ENCODE data around the gene FLNB. TPM values are rescaled to one million over a fixed set of nuclear protein-coding genes. Genes with fewer than 3 reads are reported as not detected.
A peak's percentile ranks its signal among the peaks of the same experiment; 100 is the strongest.

FLNB gene
- total RNA-seq, 4 donors from 2014 or later, result 60.2 to 138 (median 96.2) TPM

DNA sequence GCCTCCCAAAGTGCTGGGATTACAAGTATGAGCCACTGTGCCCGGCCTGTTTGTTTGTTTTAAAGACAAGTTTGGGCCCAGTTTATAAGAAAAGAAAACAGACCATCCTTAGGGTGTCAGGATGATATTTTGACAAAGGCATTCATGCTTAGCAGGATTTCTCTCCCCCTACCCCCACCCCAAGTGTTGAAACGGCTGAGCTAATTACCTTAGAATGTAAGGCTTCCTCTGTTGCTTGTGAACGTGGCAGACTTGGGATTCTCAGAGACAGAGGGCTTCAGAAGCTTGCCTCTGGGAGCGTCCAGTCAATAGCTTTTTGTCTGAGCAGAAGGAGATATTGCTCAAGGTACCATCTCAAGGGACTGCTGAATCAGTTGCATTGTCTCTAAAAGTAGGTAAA lies 24.0 kb downstream of the FLNB start:
- peaks cover 0 to 57% (median 14%) of the 10 kb centered on the region in 3 donors for H3K4me1 ChIP-seq
- no peak overlapping the region for H3K4me3 ChIP-seq
- H3K36me3 ChIP-seq, result no peaks in the 10 kb centered on the region
- no peaks in the 10 kb centered on the region for H3K27me3 ChIP-seq
- no peaks in the 10 kb centered on the region for H3K9me3 ChIP-seq
- ATAC-seq, result peak; percentile 17
- H3K27ac ChIP-seq, result peak overlapping the region in 3 of 4 donors; percentile 36 to 52 (median 41)
- TF ChIP-seq POLR2AphosphoS5 (IDR thresholded peaks at IDR 0.05), result no peak
- no peak for TF ChIP-seq EP300 (IDR thresholded peaks at IDR 0.05)
- no peak for TF ChIP-seq POLR2A (IDR thresholded peaks at IDR 0.05)
- no peak for TF ChIP-seq CTCF (IDR thresholded peaks at IDR 0.05)
- 46 to 49% methylated on average over 2 to 4 of the region's 4 CpGs for WGBS, 2 donors (ENCODE audit: low coverage in 1 of 2)

DNA sequence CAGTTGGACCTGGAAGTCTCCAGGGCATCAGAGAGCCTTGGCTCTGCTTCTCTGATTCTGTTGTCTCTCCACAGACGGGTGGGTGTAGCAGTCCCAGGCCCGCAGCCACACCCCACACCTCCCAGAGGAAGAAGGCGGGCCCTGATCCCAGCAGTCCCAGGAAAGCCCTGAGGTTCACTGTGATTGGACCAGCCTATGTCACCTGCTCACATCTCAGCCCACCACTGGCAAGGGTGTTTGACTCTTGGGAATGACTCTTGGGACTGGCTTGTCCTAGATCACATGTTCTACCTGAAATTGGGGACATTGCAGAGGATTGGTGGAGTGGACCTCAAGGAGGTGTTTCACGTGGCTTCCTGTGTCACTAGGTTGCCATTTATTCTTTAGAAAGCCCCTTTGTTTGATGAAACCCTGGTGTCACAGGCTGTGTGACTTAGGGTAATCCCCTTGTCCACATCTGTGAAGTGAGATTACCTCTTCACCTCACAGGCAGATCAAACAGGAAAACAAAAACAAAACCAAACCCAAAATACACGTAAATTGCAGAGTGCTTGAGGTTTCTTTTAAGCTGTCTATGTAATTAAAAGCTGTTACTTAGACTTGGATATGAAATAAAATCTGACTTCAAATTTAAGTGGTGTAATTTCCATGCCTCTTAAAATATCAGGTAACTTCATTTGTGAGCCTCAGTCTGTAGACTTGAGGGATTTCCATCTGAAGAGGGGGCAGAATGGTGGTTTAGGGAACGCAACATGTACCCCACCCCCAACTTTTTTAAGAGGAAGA lies 26.7 kb downstream of the FLNB start:
- H3K27ac ChIP-seq, result peak overlapping the region; percentile 41 to 72 (median 62)
- no peak for ATAC-seq
- no peaks in the 10 kb centered on the region for H3K36me3 ChIP-seq
- peaks cover 0 to 75% (median 16%) of the 10 kb centered on the region in 3 donors for H3K4me1 ChIP-seq
- H3K9me3 ChIP-seq, result no peaks in the 10 kb centered on the region
- H3K4me3 ChIP-seq, result no peak overlapping the region
- no peaks in the 10 kb centered on the region for H3K27me3 ChIP-seq
- WGBS, 2 donors (ENCODE audit: low coverage in 1 of 2), result 45 to 72% methylated on average over 2 to 3 of the region's 6 CpGs
- TF ChIP-seq CTCF (IDR thresholded peaks at IDR 0.05) (no peak), POLR2A (IDR thresholded peaks at IDR 0.05) (no peak), POLR2AphosphoS5 (IDR thresholded peaks at IDR 0.05) (no peak), EP300 (IDR thresholded peaks at IDR 0.05) (no peak)

DNA sequence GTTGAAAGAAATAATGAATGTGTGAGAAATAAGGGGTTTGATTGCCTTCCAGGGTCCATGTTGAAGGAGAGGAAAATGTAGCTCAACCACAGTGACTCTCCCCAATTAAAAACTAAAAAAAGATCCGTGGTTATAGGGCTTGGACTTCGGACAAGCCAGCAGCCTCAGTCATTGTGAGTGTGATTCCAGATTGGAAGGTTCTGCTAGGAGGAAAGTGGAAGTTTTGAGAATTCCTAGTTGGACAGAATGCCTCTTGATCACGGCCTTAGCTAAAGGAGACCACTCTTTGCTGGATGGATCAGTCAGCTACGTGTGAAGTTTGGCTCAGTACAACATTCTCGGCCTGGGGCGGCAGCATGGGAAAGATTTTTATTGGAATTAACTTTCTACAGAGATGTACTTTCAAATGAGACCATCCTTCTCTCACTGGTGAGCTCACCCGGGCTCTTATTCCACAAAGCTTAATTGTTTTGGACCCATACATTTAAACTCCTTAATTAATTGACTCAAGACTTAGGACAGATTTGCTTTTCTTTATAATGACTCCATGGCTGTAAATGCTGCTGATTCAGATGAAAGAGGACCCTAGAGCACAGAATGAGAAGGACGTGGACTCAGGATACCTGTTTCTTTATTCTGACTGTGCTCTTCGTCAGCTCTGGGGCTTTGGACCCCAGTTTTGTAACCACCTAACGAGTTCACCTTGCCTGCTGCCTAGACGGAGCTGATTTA lies 27.5 kb downstream of the FLNB start:
- Histone ChIP-seq H3K27ac (peak overlapping the region; percentile 41 to 72 (median 62)), H3K9me3 (no peaks in the 10 kb centered on the region), H3K4me3 (no peak overlapping the region), H3K27me3 (no peaks in the 10 kb centered on the region), H3K4me1 (peaks cover 0 to 82% (median 23%) of the 10 kb centered on the region in 3 donors), H3K36me3 (no peaks in the 10 kb centered on the region)
- no peak for TF ChIP-seq CTCF (IDR thresholded peaks at IDR 0.05)
- no peak for TF ChIP-seq POLR2AphosphoS5 (IDR thresholded peaks at IDR 0.05)
- no peak for TF ChIP-seq EP300 (IDR thresholded peaks at IDR 0.05)
- no peak for TF ChIP-seq POLR2A (IDR thresholded peaks at IDR 0.05)
- ATAC-seq, result no peak
- WGBS, 2 donors (ENCODE audit: low coverage in 1 of 2), result 32 to 43% methylated on average over 8 to 10 of the region's 11 CpGs

DNA sequence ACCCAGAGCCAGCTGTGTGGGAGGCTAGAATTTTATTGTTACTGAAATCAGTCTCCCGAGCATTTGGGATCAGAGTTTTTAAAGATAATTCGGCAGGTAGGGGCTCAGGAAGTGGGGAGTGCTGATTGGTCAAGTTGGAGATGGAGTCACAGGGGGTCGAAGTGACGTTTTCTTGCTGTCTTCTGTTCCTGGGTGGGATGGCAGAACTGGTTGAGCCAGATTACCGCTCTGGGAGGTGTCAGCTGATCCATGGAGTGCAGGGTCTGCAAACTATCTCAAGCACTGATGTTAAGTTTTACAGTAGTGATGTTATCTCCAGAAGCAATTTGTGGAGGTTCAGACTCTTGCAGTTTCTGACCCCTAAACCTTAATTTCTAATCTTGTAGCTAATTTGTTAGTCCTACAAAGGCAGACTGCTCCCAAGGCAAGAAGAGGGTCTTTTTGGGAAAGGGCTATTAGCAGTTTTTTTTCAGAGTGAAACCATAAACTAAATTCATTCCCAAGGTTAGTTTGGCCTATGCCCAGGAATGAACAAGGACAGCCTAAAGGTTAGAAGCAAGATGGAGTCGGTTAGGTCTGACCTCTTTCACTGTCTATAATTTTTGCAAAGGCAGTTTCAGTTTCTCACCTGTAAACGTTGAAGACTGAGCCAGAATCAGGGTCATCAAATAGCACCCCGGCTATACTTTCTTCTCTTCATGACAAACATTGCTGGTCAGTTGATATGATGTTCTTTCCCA lies 28.2 kb downstream of the FLNB start:
- ATAC-seq, result no peak
- Histone ChIP-seq H3K9me3 (no peaks in the 10 kb centered on the region), H3K36me3 (no peaks in the 10 kb centered on the region), H3K4me3 (no peak overlapping the region), H3K27me3 (no peaks in the 10 kb centered on the region), H3K4me1 (peaks cover 0 to 90% (median 31%) of the 10 kb centered on the region in 3 donors), H3K27ac (peak overlapping the region; percentile 41 to 72 (median 62))
- no peak for TF ChIP-seq POLR2AphosphoS5 (IDR thresholded peaks at IDR 0.05)
- no peak for TF ChIP-seq CTCF (IDR thresholded peaks at IDR 0.05)
- TF ChIP-seq EP300 (IDR thresholded peaks at IDR 0.05), result no peak
- TF ChIP-seq POLR2A (IDR thresholded peaks at IDR 0.05), result no peak
- WGBS, 2 donors (ENCODE audit: low coverage in 1 of 2), result 61 to 72% methylated on average over 5 to 8 of the region's 8 CpGs
